ENCODE measurements around the gene BLOC1S3.

The BLOC1S3 gene

GRCh38 chr19:45161738-45162607 is 16.6 kb upstream of the BLOC1S3 start:
- DNase-seq (ENCODE audit: low spot score): no peak

GRCh38 chr19:45162608-45163143 is 15.9 kb upstream of the BLOC1S3 start:
- DNase-seq (ENCODE audit: low spot score): no peak

GRCh38 chr19:45163156-45163555 is 15.4 kb upstream of the BLOC1S3 start:
- no peak for DNase-seq (ENCODE audit: low spot score)

DNA sequence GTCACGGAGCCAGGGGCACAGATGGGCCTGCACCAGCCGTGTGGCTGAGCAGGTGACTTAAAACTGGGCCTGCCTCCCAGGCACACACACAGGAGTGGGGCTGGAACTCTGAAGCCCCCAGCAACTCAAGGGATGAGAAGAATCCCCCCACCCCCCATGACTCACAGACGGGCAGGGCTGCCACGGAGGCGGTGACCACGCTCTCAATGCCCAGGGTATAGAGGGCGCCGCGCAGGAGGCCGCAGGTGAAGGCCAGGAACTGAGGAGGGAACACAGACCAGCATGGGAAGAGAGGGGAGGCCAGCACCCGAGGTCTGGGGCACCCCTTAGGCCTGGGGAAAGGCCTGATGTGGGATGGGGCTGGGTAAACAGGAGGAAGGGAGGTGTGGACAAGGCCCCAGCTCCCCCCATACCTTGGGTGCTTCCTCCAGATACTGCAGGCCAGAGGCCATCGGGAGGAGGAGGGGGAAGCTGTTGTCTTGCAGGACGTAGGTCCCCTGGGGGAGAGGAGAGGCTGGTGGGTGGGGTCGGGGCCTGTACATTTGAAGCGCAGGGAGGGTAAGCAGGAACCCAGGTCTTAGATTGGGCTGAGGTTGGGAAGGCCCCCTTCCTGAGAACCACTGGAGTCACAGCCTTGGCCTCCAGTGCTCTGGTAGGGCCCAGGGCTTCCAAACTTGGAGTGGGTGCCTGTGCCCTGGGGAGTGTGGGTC is 14.7 kb upstream of the BLOC1S3 start:
- no peak for DNase-seq (ENCODE audit: low spot score)

- DNase-seq (ENCODE audit: low spot score): no peak
These were observed 13.8 kb upstream of the BLOC1S3 start for GRCh38 chr19:45164577-45165335.

DNA sequence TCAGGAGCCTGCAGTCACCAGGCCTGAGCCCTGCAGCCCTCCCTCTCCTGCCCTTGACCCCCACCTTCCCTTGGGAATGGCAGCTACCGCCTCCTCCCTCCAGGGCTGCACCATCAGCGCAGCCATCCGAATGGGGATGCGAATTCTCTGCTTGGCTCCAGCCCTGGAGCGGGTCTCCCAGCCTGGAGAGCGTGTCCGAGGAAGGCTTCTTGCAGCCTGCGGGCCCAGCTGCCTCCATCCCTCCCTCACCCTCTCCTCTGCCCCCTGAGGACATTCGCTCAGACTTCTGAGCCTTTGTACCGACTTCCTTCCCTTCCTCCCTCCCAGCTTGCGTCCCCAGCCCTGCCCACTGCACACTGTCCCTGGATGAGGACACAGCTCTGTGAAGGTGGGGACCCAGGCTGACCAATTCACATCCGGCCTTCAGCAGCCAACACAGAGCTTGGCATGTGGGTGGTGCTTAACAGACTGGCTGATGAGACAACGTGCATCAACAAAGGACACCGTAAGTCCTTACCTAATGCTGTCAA is 11.8 kb upstream of the BLOC1S3 start:
- no peak for DNase-seq (ENCODE audit: low spot score)

DNA sequence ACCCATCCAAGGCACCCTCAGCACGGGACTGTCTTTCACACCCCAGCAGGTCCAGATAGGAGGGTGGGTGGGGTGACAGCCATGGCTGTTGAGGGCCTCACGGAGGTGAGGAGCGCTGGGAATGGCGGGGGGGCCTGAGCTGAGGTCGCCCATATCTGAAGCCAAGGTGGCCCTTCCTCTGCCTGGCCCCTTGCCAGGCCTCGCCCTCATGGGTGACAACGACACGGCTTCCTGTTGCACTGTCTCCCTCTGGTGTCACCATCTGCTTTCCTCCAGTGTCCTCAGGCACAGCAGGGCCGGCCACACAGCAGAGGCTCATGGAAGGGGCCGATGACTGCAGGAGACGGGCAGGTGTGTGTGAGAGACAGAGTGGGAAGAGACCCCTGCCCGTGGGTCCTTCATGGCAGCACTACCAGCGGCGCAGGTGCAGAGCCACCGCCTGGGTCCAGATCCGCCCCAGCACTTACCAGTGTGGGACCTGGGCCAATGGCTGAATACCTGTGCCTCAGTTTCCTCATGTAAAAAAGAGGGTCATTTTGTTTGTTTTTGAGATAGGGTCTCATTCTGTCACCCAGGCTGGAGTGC is 9.7 kb upstream of the BLOC1S3 start:
- DNase-seq (ENCODE audit: low spot score): no peak

GRCh38 chr19:45169602-45170001 is 9.0 kb upstream of the BLOC1S3 start:
- no peak for DNase-seq (ENCODE audit: low spot score)

DNA sequence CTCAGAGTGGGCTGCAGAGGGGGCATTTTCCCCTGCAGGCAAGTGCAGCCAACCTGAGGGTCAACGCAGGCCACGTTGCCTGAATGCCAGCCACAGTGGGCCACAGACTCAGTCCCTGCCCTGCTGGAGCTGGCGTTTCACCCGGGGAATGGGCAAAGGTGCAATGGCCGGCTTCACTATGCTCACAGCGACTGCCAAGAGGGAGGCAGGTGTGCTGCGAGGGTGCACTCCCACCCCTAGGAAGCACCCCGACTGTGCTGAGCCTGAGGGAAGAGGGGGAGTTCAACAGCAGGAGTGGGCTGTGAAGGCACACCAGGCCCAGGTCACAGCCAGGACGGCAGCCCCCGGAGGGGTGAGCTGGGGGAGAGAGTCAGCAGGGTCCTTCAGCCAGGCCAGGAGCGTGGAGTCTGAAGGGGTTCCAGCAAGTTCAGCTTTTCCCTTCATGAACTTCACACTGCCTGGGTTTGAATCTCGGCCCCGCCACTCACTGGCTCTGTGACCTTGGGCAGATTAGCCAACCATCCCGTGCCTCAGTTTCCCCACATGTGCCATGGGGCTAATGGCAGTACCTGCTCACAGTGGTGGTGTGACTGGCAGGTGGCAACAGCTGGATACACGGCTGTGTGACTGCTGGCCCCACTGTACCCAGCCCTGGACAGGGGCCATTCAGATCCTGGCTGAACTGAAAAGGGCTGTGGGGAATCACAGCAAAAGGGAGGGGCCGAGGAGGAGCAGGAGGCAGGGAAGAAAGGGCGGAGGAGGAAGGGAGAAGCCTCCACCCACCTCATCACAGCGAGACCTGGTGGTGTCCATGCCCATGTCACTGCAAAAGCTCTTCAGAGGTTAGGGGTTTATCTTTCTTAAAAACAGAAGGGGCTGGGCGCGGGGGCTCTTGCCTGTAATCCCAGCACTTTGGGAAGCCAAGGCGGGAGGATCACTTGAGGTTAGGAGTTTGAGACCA is 8.2 kb upstream of the BLOC1S3 start:
- no peak for DNase-seq (ENCODE audit: low spot score)

- no peak for DNase-seq (ENCODE audit: low spot score)
These were observed 7.4 kb upstream of the BLOC1S3 start for GRCh38 chr19:45171211-45171623.

DNA sequence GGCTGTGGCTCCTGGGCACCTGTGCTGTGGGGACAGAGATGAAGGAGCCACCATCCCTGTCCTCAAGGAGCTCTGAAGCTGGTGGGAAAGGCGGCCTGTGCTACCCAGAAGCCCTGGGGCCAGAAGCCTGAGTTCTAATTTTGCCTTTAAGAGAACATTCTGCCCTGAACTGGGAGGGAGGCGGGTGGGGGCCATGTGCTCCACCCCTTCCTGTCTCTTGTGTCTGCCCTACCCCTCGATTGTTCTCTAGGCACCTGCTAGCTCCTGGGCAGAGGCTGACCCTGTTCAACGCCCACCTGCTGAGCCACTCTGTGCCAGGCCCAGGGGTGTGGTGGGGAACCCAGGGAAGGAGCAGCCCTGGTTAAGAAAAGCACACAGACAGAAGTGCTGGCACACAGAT is 6.4 kb upstream of the BLOC1S3 start:
- DNase-seq (ENCODE audit: low spot score): no peak

DNA sequence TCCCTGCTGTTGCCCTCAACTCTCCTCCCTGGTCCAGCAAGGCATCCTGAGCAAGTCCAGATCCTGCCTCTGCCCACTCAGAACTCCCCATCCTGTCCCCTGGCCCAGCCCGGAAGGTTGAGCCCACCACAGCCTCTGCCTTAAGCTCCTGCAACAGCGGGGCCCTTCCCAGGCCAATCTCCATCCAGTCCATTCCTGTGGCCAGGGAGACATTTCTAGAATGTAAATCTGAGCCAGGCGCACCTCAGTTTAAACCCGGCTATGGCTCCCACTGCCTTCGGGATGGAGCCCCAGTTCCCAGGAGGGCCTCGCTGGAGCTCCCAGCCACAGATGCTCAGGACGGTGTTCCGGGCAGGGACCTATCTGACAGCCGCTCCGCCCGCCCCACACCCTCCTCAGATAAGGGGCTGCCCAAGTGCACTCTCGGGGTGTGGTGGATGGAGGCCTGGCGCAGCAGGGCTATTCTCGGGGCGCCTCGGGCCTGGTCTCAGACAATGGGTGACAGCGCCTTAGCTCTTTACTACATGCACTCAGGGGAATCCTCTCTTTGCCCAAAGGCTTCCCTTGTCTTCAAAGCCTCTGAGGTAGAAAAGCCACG is 5.9 kb upstream of the BLOC1S3 start:
- no peak for DNase-seq (ENCODE audit: low spot score)

DNA sequence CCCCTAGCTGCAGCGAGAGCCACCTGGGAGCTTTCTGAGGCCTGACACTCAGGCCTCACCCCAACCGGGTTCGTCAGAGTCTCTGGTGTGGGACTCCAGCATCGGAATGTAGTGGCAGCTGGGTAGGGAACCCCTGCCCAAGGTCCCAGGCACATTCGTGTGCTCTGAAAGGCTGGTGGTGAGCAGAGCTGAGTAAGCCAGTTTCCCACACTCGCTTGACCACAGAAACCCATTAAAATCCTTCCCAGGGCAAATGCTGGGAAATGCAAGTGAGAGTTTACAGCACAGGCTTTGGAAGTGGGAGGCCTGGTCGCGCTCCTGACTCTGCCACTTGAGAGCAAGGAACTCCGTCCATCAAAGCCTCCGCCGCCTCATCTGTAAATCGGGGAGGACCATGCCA is 4.8 kb upstream of the BLOC1S3 start:
- no peak for DNase-seq (ENCODE audit: low spot score)

DNA sequence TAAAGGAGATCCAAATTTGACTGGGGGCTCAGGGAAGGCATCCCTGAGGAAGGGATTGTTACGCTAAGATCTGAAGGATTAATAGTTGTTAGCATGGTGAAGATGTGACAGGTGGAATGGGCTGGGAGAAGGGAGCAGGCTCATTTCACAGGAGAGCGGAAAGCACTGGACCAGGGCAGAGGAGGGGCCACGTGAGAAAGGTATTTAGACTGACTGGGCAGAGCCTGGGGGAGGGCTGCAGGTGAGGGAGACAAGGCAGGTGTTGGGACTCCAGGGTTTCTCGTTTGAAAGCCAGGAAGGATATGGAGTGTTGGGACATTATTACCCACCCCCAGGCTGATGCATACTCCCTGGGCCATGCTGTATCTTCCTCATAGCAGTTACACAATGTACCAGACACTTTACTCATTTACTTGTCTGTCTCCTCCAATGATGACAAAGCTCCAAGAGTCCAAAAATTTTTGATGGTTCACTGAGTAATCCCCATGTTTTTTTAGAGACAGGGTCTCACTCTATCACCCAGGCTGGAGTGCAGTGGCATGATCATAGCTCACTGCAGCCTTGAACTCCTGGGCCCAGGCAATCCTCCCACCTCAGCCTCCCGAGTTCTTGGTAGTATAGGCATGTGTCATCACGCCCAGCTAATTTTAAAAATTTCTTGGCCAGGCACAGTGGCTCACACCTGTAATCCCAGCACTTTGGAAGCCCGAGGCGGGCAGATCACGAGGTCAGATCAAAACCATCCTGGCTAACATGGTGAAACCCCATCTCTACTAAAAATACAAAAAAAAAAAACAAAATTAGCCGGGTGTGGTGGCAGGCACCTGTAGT is 2.9 kb upstream of the BLOC1S3 start:
- DNase-seq (ENCODE audit: low spot score): no peak

DNA sequence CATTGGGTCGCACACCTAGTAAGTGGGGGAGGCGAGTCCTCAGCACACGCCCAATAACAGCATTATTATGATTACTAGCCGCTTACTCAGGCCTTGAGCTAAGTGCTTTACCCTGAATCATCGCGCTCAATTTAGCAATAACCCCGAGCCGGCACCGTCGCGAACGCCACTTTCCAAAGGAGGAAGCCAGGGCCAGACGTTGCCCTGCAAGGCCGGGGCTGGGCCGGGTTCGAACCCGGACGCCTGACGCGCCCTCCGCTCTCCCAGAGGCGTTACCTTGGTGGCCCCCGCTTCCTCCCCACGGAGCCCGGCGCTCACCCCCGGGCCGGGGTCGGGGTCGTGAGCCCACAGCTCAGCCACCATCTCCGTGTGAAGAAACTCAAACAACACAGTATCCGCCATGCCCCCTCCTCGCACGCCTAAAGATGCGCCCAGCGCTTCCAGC is 745 bp upstream of the BLOC1S3 start, which contains the start of gene TRAPPC6A:
Gene TRAPPC6A, minus strand, starts transcription at position 421 of the 445 bp plus-strand sequence. Its CDS starts 19 bp downstream, at position 402.
- DNase-seq (ENCODE audit: low spot score): no peak

- no peak for DNase-seq (ENCODE audit: low spot score)
These were observed 698 bp downstream of the BLOC1S3 start for GRCh38 chr19:45179072-45179891.

DNA sequence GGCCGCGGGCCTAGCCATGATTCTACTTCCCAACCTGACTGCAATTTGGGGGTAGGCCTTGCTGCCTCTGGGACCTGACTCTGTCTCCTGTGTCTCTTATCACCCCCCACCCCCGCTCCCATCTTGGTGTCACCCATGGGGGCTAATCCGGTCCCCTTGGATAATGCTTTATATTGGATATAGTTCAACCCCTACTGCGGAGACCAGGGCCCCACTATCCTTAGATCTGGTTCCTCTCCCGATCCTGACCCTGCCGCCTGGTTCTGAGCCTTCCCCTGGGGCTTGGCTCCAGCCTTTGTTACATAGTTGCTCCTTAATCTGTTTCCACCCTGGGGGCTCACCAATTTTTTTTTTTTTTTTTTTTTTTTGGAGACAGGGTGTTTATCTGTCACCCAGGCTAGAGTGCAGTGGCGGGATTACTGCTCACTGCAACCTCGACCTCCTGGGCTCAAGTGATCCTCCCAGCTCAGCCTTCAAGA is 1.3 kb downstream of the BLOC1S3 start:
- DNase-seq (ENCODE audit: low spot score): no peak

- no peak for DNase-seq (ENCODE audit: low spot score)
These were observed 2.4 kb downstream of the BLOC1S3 start for GRCh38 chr19:45180936-45181335.

All from putamen (tissue), 1 donor.